Mucosa of stomach (tissue), 1 donor: ENCODE data around the gene RAB25.
"Not testable (repeated sequence)": the region's sequence is repeated elsewhere in the genome, so short reads cannot be mapped to it uniquely, and the experiment has no call there.

Experiments used
- H3K27me3 ChIP-seq: one replicate; pipeline ENCODE4 v1.7.0; 2013; ENCODE audit warnings: mild to moderate bottlenecking, low read length; ENCODE audit not compliant: control insufficient read depth, insufficient read depth
- H3K36me3 ChIP-seq: one replicate; pipeline ENCODE4 v1.7.0; 2013; ENCODE audit warnings: low read length; ENCODE audit not compliant: control insufficient read depth, insufficient read depth
- H3K4me1 ChIP-seq: one replicate; pipeline ENCODE4 v1.7.0; 2013; ENCODE audit warnings: mild to moderate bottlenecking, low read length; ENCODE audit not compliant: control insufficient read depth, insufficient read depth
- H3K4me3 ChIP-seq: one replicate; pipeline ENCODE4 v1.7.0; 2013; ENCODE audit warnings: low read length
- H3K9ac ChIP-seq: one replicate; pipeline ENCODE4 v1.7.0; 2013; ENCODE audit warnings: mild to moderate bottlenecking, low read length, moderate library complexity
- H3K9me3 ChIP-seq: one replicate; pipeline ENCODE4 v1.7.0; 2013; ENCODE audit warnings: mild to moderate bottlenecking, low read length, moderate library complexity; ENCODE audit not compliant: control insufficient read depth
- donor health status: Pancreatic carcinoma.

Gene RAB25

GRCh38 chr1:156108664-156109241 is 47.8 kb downstream of the RAB25 start:
- Histone ChIP-seq H3K9ac (no peak overlapping the region), H3K9me3 (no peaks in the 10 kb centered on the region), H3K36me3 (no peaks in the 10 kb centered on the region), H3K4me1 (peaks cover 38% of the 10 kb centered on the region), H3K4me3 (no peak overlapping the region), H3K27me3 (no peaks in the 10 kb centered on the region)

DNA sequence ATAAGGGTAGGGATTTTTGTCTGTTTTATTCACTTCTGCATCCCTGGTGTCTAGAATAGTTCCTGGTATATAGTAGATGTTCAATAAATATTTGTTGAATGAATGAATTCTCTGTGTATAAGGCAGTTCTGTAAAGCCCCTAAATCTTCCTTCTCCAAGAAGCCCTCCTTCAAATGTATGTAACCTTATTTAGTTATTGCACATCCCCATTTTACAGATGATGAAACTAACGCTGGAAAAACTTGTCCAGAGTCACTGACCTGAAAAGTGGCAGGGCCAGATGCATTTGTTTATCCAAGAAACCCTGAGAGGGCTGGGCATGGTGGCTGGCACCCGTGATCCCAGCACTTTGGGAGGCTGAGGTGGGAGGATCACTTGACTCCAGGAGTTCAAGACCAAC is 49.3 kb downstream of the RAB25 start:
- Histone ChIP-seq H3K4me3 (no peak overlapping the region), H3K9ac (no peak overlapping the region), H3K4me1 (peaks cover 30% of the 10 kb centered on the region), H3K36me3 (no peaks in the 10 kb centered on the region), H3K9me3 (no peaks in the 10 kb centered on the region), H3K27me3 (no peaks in the 10 kb centered on the region)

GRCh38 chr1:156111355-156111962 is 50.5 kb downstream of the RAB25 start:
- H3K9me3 ChIP-seq = no peaks in the 10 kb centered on the region
- peaks cover 19% of the 10 kb centered on the region for H3K4me1 ChIP-seq
- no peak overlapping the region for H3K4me3 ChIP-seq
- H3K9ac ChIP-seq = no peak overlapping the region
- H3K36me3 ChIP-seq = no peaks in the 10 kb centered on the region
- H3K27me3 ChIP-seq = no peaks in the 10 kb centered on the region

- Histone ChIP-seq H3K9me3 (no peaks in the 10 kb centered on the region), H3K4me3 (no peak overlapping the region), H3K27me3 (no peaks in the 10 kb centered on the region), H3K4me1 (peaks cover 13% of the 10 kb centered on the region), H3K9ac (no peak overlapping the region), H3K36me3 (no peaks in the 10 kb centered on the region)
These were observed 51.5 kb downstream of the RAB25 start for GRCh38 chr1:156112276-156113137.

DNA sequence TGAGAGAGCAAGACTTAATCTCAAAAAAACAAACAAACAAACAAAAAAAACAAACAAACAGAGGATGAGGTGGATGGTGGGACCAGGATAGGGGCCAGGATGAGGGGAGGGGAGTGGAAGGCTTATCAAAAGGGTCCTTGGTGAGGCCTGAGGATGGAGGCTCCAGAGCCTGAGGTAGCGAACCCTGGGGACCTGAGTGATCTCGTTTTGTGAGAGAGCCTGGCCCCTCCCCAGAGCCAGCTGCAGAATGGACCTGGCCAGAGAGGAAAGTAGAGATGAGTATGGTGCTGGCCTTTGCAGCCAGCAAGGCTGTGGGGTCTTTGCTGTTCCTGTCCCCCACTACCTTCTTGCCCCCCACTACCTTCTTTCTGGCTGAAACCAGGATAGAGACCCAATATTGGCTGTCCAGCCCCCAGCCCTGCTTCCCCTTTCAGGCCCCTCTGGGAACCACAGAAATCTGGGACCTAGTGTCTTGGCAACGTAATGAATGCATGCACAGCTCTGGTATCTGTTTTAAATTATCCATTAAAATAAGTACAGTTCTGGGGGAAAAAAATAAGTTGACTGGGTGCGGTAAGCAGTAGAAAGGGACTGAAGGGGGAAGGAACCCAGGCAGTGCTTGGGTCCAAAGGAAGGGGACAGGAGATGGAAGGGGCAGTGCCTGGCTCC is 52.5 kb downstream of the RAB25 start:
- Histone ChIP-seq H3K4me3 (no peak overlapping the region), H3K27me3 (no peaks in the 10 kb centered on the region), H3K36me3 (no peaks in the 10 kb centered on the region), H3K9me3 (no peaks in the 10 kb centered on the region), H3K9ac (peak overlapping the region; percentile 96), H3K4me1 (peaks cover 16% of the 10 kb centered on the region)

- Histone ChIP-seq H3K4me1 (peaks cover 22% of the 10 kb centered on the region), H3K36me3 (no peaks in the 10 kb centered on the region), H3K9ac (peak within 1 kb of the TSS; percentile 96), H3K9me3 (no peaks in the 10 kb centered on the region), H3K4me3 (peak within 1 kb of the TSS; percentile 99), H3K27me3 (no peaks in the 10 kb centered on the region)
These were observed 53.4 kb downstream of the RAB25 start, which contains the start of gene LMNA for GRCh38 chr1:156114101-156114918. Gene LMNA, plus strand, starts transcription at chr1:156114711. Its CDS starts 208 bp downstream, at chr1:156114919.

DNA sequence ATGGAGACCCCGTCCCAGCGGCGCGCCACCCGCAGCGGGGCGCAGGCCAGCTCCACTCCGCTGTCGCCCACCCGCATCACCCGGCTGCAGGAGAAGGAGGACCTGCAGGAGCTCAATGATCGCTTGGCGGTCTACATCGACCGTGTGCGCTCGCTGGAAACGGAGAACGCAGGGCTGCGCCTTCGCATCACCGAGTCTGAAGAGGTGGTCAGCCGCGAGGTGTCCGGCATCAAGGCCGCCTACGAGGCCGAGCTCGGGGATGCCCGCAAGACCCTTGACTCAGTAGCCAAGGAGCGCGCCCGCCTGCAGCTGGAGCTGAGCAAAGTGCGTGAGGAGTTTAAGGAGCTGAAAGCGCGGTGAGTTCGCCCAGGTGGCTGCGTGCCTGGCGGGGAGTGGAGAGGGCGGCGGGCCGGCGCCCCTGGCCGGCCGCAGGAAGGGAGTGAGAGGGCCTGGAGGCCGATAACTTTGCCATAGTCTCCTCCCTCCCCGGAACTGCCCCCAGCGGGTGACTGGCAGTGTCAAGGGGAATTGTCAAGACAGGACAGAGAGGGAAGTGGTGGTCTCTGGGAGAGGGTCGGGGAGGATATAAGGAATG is 54.1 kb downstream of the RAB25 start:
- Histone ChIP-seq H3K36me3 (no peaks in the 10 kb centered on the region), H3K27me3 (no peaks in the 10 kb centered on the region), H3K9me3 (no peaks in the 10 kb centered on the region), H3K4me3 (peak overlapping the region; percentile 99), H3K9ac (peak overlapping the region; percentile 96), H3K4me1 (peaks cover 28% of the 10 kb centered on the region)

DNA sequence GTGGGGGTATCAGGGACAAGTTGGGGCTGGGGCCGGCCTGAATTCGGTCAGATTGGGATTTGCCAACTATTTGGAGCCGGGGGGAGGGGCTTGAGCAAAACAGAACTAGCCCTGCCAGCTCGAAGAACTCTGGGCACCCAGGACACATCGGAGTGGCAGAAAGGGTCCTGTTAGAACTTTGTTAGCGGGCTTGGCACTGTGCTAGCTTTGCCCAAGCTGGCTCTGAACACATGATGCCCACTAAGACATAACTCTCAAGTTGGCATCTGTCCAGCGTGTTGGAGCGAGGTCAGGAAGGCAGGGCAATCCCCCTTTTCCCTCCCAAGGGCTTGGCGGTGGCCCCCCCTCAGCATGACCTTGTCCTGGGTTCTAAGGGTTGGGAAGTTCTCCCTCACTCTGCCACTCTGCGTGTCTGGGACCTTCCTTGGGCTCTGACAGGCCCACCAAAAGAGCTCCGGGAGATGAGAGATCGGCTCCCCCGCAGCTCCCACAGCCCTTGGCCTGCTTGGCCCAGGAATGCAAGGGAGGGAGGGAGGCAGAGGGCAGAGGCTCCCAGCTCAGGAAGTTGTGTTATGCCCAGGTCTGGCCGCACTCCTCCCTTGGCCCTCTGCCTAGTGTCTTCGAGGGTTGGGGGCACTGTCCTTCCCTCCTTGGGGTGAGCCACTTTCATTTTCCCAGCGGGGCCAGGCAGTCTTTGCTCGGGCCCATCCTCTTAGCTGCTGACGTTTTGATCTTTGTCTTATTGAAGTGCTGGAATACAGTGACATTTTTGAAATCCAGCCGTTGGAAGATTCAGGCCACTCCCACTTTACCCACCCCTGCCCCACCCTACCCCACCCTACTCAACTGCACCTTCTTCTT is 54.8 kb downstream of the RAB25 start:
- Histone ChIP-seq H3K9ac (peak overlapping the region; percentile 96), H3K36me3 (no peaks in the 10 kb centered on the region), H3K27me3 (no peaks in the 10 kb centered on the region), H3K9me3 (no peaks in the 10 kb centered on the region), H3K4me3 (peak overlapping the region; percentile 99), H3K4me1 (peaks cover 35% of the 10 kb centered on the region)

DNA sequence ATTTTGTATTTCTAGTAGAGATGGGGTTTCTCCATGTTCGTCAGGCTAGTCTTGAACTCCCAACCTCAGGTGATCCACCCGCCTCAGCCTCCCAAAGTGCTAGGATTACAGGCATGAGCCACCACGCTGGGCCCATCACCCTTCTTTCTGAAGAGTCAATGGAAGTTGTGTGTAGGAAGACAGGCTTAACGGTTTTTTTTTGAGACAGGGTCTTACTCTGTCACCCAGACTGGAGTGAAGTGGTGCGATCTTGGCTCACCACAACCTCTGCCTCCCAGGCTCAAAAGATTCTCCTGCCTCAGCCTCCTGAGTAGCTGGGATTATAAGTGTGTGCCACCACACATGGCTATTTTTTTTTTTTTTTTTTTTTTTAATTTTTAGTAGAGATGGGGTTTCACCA is 55.8 kb downstream of the RAB25 start:
- Histone ChIP-seq H3K9ac (peak overlapping the region; percentile 96), H3K4me1 (peaks cover 45% of the 10 kb centered on the region), H3K4me3 (peak overlapping the region; percentile 99)
- H3K9me3 ChIP-seq, H3K27me3 ChIP-seq, H3K36me3 ChIP-seq: not testable (repeated sequence)

GRCh38 chr1:156117414-156118176 is 56.6 kb downstream of the RAB25 start:
- H3K4me1 ChIP-seq = peaks cover 54% of the 10 kb centered on the region
- no peaks in the 10 kb centered on the region for H3K27me3 ChIP-seq
- H3K9ac ChIP-seq = peak overlapping the region; percentile 63
- H3K4me3 ChIP-seq = peak overlapping the region; percentile 29
- H3K36me3 ChIP-seq = no peaks in the 10 kb centered on the region
- H3K9me3 ChIP-seq = no peaks in the 10 kb centered on the region
